ENCODE measurements around the gene PSMD2.

The PSMD2 gene

DNA sequence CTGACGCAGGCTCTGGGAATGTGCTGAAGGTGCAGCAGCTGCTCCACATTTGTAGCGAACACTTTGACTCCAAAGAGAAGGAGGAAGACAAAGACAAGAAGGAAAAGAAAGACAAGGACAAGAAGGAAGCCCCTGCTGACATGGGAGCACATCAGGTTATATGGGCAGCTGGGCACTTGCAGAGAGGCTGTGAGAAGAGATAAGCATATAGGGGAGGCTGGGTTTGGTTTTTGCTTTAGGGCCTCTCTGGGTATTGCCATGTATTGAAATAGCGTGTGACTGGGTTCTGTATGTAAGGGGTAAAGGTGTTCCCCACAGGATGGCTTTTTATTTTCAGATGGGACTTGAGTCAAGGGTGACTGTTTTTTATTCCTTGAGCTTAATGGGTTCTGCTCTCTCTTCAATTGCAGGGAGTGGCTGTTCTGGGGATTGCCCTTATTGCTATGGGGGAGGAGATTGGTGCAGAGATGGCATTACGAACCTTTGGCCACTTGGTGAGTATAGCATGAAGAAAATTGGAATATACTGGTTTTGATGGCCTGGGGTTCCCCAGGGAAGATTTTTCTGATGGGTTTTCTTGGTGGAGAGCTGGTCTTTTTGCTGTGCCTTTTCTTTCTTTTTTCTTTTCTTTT lies 7.4 kb downstream of the PSMD2 start:
- TF ChIP-seq, protein P1, sequence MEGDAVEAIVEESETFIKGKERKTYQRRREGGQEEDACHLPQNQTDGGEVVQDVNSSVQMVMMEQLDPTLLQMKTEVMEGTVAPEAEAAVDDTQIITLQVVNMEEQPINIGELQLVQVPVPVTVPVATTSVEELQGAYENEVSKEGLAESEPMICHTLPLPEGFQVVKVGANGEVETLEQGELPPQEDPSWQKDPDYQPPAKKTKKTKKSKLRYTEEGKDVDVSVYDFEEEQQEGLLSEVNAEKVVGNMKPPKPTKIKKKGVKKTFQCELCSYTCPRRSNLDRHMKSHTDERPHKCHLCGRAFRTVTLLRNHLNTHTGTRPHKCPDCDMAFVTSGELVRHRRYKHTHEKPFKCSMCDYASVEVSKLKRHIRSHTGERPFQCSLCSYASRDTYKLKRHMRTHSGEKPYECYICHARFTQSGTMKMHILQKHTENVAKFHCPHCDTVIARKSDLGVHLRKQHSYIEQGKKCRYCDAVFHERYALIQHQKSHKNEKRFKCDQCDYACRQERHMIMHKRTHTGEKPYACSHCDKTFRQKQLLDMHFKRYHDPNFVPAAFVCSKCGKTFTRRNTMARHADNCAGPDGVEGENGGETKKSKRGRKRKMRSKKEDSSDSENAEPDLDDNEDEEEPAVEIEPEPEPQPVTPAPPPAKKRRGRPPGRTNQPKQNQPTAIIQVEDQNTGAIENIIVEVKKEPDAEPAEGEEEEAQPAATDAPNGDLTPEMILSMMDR (conservative IDR thresholded peaks at IDR 0.05; ENCODE audit: low read depth, low read length) = no peak
- Histone ChIP-seq H3K79me2 (ENCODE audit: insufficient read depth, low read depth) (peaks cover 6% of the 10 kb centered on the region; the same call in 1 of the 2 replicates), H4K20me1 (ENCODE audit: insufficient read depth) (no peaks in the 10 kb centered on the region), H3K36me3 (ENCODE audit: insufficient read depth) (peaks cover 32% of the 10 kb centered on the region; the same call in 1 of the 2 replicates), H3K4me2 (no peak overlapping the region), H3K9ac (no peak overlapping the region), H3K27me3 (ENCODE audit: insufficient read depth, low read depth) (no peaks in the 10 kb centered on the region), H3K27ac (no peak overlapping the region), H3K4me1 (ENCODE audit: low read depth, poor library complexity, severe bottlenecking) (no peaks in the 10 kb centered on the region), H3K4me3 (IDR thresholded peaks at IDR 0.05; ENCODE audit: insufficient read depth, low read depth, low read length) (no peak overlapping the region), H2AFZ (ENCODE audit: low read depth) (no peak overlapping the region)

GRCh38 chr3:184307915-184308314 lies 8.9 kb downstream of the PSMD2 start:
- no peaks in the 10 kb centered on the region for H4K20me1 ChIP-seq (ENCODE audit: insufficient read depth)
- H3K36me3 ChIP-seq (ENCODE audit: insufficient read depth) = peaks cover 23% of the 10 kb centered on the region; the same call in 1 of the 2 replicates
- no peak overlapping the region for H3K9ac ChIP-seq
- TF ChIP-seq, protein P1 (conservative IDR thresholded peaks at IDR 0.05; ENCODE audit: low read depth, low read length) = no peak
- no peak overlapping the region for H2AFZ ChIP-seq (ENCODE audit: low read depth)
- H3K27ac ChIP-seq = no peak overlapping the region
- no peaks in the 10 kb centered on the region for H3K27me3 ChIP-seq (ENCODE audit: insufficient read depth, low read depth)
- H3K4me1 ChIP-seq (ENCODE audit: low read depth, poor library complexity, severe bottlenecking) = no peaks in the 10 kb centered on the region
- no peak overlapping the region for H3K4me2 ChIP-seq
- no peak overlapping the region for H3K4me3 ChIP-seq (IDR thresholded peaks at IDR 0.05; ENCODE audit: insufficient read depth, low read depth, low read length)
- H3K79me2 ChIP-seq (ENCODE audit: insufficient read depth, low read depth) = no peaks in the 10 kb centered on the region

DNA sequence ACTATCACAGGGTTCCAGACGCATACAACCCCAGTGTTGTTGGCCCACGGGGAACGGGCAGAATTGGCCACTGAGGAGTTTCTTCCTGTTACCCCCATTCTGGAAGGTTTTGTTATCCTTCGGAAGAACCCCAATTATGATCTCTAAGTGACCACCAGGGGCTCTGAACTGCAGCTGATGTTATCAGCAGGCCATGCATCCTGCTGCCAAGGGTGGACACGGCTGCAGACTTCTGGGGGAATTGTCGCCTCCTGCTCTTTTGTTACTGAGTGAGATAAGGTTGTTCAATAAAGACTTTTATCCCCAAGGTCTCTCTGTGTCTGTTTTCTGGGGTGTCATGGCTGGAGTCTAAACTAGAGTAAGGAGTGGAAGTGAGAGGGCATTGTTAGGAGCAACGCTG lies 9.7 kb downstream of the PSMD2 start:
- H3K4me1 ChIP-seq (ENCODE audit: low read depth, poor library complexity, severe bottlenecking) = peaks cover under 1% of the 10 kb centered on the region
- H3K79me2 ChIP-seq (ENCODE audit: insufficient read depth, low read depth) = no peaks in the 10 kb centered on the region
- no peaks in the 10 kb centered on the region for H4K20me1 ChIP-seq (ENCODE audit: insufficient read depth)
- no peak overlapping the region for H3K27ac ChIP-seq
- peaks cover 14% of the 10 kb centered on the region; the same call in 1 of the 2 replicates for H3K36me3 ChIP-seq (ENCODE audit: insufficient read depth)
- no peak overlapping the region for H2AFZ ChIP-seq (ENCODE audit: low read depth)
- H3K4me2 ChIP-seq = no peak overlapping the region
- no peak overlapping the region for H3K4me3 ChIP-seq (IDR thresholded peaks at IDR 0.05; ENCODE audit: insufficient read depth, low read depth, low read length)
- H3K27me3 ChIP-seq (ENCODE audit: insufficient read depth, low read depth) = no peaks in the 10 kb centered on the region
- H3K9ac ChIP-seq = no peak overlapping the region
- TF ChIP-seq, protein P1 (conservative IDR thresholded peaks at IDR 0.05; ENCODE audit: low read depth, low read length) = no peak

DNA sequence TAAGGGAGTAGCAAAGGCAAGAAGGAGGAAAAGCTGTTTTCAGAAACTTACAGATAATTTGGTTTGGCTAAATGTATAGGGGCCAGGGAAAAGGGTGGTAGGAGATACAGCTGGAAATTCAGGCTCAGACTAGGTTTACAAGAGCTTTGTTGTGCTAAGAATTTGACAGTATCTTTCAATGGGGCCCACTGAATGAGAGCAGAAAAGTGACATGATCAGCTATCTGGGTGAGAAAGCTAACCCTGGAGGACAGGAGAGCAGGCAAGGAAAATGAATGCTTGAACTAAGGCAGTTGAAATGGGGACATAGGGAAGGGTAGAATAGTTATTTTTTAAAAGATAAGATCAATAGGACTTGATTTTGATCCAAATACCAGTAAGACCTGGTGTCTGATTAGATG lies 12.6 kb downstream of the PSMD2 start:
- H3K27ac ChIP-seq = no peak overlapping the region
- no peak overlapping the region for H2AFZ ChIP-seq (ENCODE audit: low read depth)
- peaks cover 6% of the 10 kb centered on the region; the same call in 1 of the 2 replicates for H3K36me3 ChIP-seq (ENCODE audit: insufficient read depth)
- H3K4me3 ChIP-seq (IDR thresholded peaks at IDR 0.05; ENCODE audit: insufficient read depth, low read depth, low read length) = no peak overlapping the region
- H3K79me2 ChIP-seq (ENCODE audit: insufficient read depth, low read depth) = peaks cover 18% of the 10 kb centered on the region
- TF ChIP-seq, protein P1 (conservative IDR thresholded peaks at IDR 0.05; ENCODE audit: low read depth, low read length) = no peak
- no peak overlapping the region for H3K4me2 ChIP-seq
- H4K20me1 ChIP-seq (ENCODE audit: insufficient read depth) = peaks cover 8% of the 10 kb centered on the region
- H3K9ac ChIP-seq = no peak overlapping the region
- peaks cover 11% of the 10 kb centered on the region for H3K4me1 ChIP-seq (ENCODE audit: low read depth, poor library complexity, severe bottlenecking)
- no peaks in the 10 kb centered on the region for H3K27me3 ChIP-seq (ENCODE audit: insufficient read depth, low read depth)
